ENCODE results near the gene CCNY.

DNA sequence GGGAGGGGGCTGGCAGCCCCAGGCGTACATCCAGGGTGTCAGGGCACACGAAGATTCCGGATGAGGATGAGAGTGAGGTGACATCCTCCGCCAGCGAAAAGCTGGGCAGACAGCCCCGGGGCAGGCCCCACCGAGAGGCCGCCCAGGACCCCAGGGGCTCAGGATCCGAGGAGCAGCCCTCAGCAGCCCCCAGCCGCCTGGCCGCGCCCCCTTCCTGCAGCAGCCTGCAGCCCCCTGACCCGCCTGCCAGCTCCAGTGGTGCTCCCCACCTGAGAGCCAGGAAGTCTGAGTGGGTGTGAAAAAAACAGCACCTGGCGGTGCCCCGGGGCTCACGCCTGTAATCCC, 272.0 kb downstream of the CCNY start:
- TF ChIP-seq, protein P1, sequence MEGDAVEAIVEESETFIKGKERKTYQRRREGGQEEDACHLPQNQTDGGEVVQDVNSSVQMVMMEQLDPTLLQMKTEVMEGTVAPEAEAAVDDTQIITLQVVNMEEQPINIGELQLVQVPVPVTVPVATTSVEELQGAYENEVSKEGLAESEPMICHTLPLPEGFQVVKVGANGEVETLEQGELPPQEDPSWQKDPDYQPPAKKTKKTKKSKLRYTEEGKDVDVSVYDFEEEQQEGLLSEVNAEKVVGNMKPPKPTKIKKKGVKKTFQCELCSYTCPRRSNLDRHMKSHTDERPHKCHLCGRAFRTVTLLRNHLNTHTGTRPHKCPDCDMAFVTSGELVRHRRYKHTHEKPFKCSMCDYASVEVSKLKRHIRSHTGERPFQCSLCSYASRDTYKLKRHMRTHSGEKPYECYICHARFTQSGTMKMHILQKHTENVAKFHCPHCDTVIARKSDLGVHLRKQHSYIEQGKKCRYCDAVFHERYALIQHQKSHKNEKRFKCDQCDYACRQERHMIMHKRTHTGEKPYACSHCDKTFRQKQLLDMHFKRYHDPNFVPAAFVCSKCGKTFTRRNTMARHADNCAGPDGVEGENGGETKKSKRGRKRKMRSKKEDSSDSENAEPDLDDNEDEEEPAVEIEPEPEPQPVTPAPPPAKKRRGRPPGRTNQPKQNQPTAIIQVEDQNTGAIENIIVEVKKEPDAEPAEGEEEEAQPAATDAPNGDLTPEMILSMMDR (IDR thresholded peaks at IDR 0.05; ENCODE audit: low read depth, low read length, poor library complexity, severe bottlenecking), result no peak
- no peak for TF ChIP-seq EZH2phosphoT487 (IDR thresholded peaks at IDR 0.05; ENCODE audit: borderline replicate concordance, low read length)

All from DOHH2 (cell line).